SK-N-SH (cell line): ENCODE results near the gene WDR75.

Experiments
- CTCF ChIP-seq: fragments of 200-600 bp; sonication (generic); IDR thresholded peaks from 2 replicates; pipeline ENCODE4 v1.6.1; 2017; ENCODE audit warnings: antibody characterized with exemption, mild to moderate bottlenecking, moderate library complexity
- FOSL2 ChIP-seq: IDR thresholded peaks from 2 replicates; pipeline ENCODE4 v1.4.0; 2012; ENCODE audit warnings: low read depth, mild to moderate bottlenecking, moderate library complexity, borderline replicate concordance
- REST ChIP-seq: IDR thresholded peaks from 2 replicates; pipeline ENCODE4 v1.6.1; 2012; ENCODE audit warnings: mild to moderate bottlenecking, low read depth, low read length, moderate library complexity
- SMC3 ChIP-seq: IDR thresholded peaks from 2 replicates; pipeline ENCODE4 v1.6.1; 2012; ENCODE audit warnings: low read depth, low read length, improper control_type of control experiment

GRCh38 chr2:189442468-189442867 lies 1.2 kb downstream of the WDR75 start:
- TF ChIP-seq SMC3 = no peak
- no peak for TF ChIP-seq CTCF
- no peak for TF ChIP-seq FOSL2
- TF ChIP-seq REST = no peak
